Measurements from ENCODE around the gene RNF31.

GRCh38 chr14:24122416-24122815 lies 24.9 kb upstream of the RNF31 start:
- TF ChIP-seq RARB (CRISPR knock-in tag; IDR thresholded peaks at IDR 0.05) (no peak), PATZ1 (CRISPR knock-in tag; IDR thresholded peaks at IDR 0.05; ENCODE audit: borderline replicate concordance) (no peak), ZNF70 (CRISPR knock-in tag; IDR thresholded peaks at IDR 0.05) (no peak), PPARA (CRISPR knock-in tag; IDR thresholded peaks at IDR 0.05; ENCODE audit: borderline replicate concordance) (no peak)
